ENCODE data around the gene SLC35G1. TPM values are rescaled to one million over a fixed set of nuclear protein-coding genes. Genes with fewer than 3 reads are reported as not detected.

SLC35G1 gene
- total RNA-seq, 1 experiment from 2014 or later = 11.0 TPM

DNA sequence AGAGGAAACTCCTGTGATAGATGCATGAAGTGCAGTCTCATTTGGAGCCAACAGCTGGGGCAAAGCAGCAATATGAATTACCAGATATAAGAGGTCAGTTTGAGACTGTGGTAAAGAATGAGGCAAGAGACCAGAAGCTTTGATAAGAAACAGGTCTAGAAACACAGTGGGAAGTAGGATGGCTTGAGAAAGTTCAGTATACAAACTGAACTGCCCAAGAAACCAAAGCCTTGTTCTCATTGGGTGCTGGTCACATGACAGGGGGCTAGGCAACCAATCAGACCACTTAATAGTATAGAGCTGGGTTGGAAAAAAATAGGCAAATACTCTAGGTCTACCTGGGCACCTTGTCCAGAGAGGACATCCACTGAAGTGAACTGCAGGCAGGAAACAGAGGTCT, 53.7 kb downstream of the SLC35G1 start:
- DNase-seq (ENCODE audit: low spot score) = no peak

DNA sequence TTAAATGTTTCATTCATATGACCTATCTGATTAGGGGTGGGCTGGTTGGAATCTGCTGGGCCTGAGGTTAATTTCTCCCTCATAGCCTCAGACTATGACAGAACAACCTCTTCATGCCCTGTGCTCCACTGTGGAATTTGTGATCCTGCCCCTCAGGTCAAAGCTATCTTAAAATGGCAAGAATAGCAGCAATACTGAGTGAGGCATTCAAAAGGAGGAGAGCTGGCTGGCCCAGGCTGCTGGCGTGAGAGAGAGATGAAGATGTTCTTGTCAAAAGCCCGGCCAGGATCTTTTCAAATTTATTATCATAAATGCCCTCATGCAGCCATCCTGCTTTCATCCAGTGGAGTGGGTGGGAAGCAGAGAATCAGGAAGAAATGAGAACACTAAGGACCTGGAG, 58.1 kb downstream of the SLC35G1 start:
- DNase-seq (ENCODE audit: low spot score) = no peak

Other genes starting within 250 kb of the SLC35G1 start
- 0.74 and 2.0 TPM in 2 replicates for gene FRA10AC1, start 191.4 kb upstream of the SLC35G1 start, total RNA-seq (2014; rRNA removed; shearing (Covaris generic))
- 0.08 TPM in 1 of 2 replicates, not detected in the other for gene LGI1, start 136.0 kb upstream of the SLC35G1 start, total RNA-seq (2014; rRNA removed; shearing (Covaris generic))
- 0.80 and 1.2 TPM in 2 replicates for gene PLCE1, start 100.0 kb downstream of the SLC35G1 start, total RNA-seq (2014; rRNA removed; shearing (Covaris generic))